T-cell (primary cell): Measurements from ENCODE around the gene MYO10. TPM values are rescaled to one million over a fixed set of nuclear protein-coding genes. Genes with fewer than 3 reads are reported as not detected.
"Not testable (repeated sequence)": the region's sequence is repeated elsewhere in the genome, so short reads cannot be mapped to it uniquely, and the experiment has no call there.

Experiments used
- ATAC-seq, 4 experiments: fragments of 200-7000 bp in 3 of 4; fragments of 150-1000 bp in 1 of 4; cut with Tn5 transposase; replicated peaks in 1 of 4; 1 replicate in 3 of 4; 2 replicates in 1 of 4; pipeline ENCODE4 v1.10.0; 2021; ENCODE audit warnings: moderate library complexity in 3 of 4, mild to moderate bottlenecking in 2 of 4, moderate number of reproducible peaks in 1 of 4
- CTCF ChIA-PET, 2 donors: fragments of 300-600 bp; sonication (Branson Sonifier 250); formaldehyde crosslinking; loops; one replicate each; lab custom pipeline; 2022; ENCODE audit warnings: antibody characterized with exemption in 2 of 2; lab: Charles Lee
- POLR2A ChIA-PET, 2 donors: fragments of 300-600 bp; sonication (Branson Sonifier 250); formaldehyde crosslinking; loops; one replicate each; lab custom pipeline; 2022; ENCODE audit warnings: antibody characterized with exemption in 2 of 2; lab: Charles Lee
- DNase-seq, 35 experiments: peaks; one replicate each; pipeline versions ENCODE4 v3.0.0 to v3.0.0-alpha.2; 2013 to 2023
- H3K27ac ChIP-seq: one replicate; pipeline ENCODE4 v1.5.1; 2013; ENCODE audit warnings: low read length
- H3K27me3 ChIP-seq, 2 experiments: replicated peaks in 1 of 2; 1 replicate in 1 of 2; 2 replicates in 1 of 2; pipeline versions ENCODE4 v1.6.1 to v1.7.0; 2013; ENCODE audit warnings: low read length in 1 of 2, mixed read lengths in 1 of 2; ENCODE audit not compliant: control insufficient read depth in 2 of 2, insufficient read depth in 2 of 2; ENCODE audit errors: extremely low read depth in 1 of 2
- H3K36me3 ChIP-seq, 2 donors: 1 replicate in 1 of 2; 2 replicates in 1 of 2; pipeline versions ENCODE4 v1.6.1 to v1.7.0; 2013; ENCODE audit warnings: low read length in 1 of 2; ENCODE audit not compliant: control insufficient read depth in 2 of 2, insufficient read depth in 1 of 2; ENCODE audit errors: extremely low read depth in 1 of 2
- H3K4me1 ChIP-seq, 2 experiments: 1 replicate in 1 of 2; 2 replicates in 1 of 2; pipeline versions ENCODE4 v1.6.1 to v1.7.0; 2013; ENCODE audit warnings: low read length in 2 of 2, mixed read lengths in 1 of 2; ENCODE audit not compliant: insufficient read depth in 2 of 2, control insufficient read depth in 1 of 2; ENCODE audit errors: extremely low read depth in 1 of 2
- H3K4me3 ChIP-seq, 2 donors: 1 replicate in 1 of 2; 2 replicates in 1 of 2; pipeline versions ENCODE4 v1.5.1 to v1.7.0; 2013; ENCODE audit warnings: mild to moderate bottlenecking in 2 of 2, low read length in 1 of 2, moderate library complexity in 1 of 2; ENCODE audit not compliant: control insufficient read depth in 1 of 2; ENCODE audit errors: extremely low read depth in 1 of 2
- H3K9me3 ChIP-seq: 2 replicates; pipeline ENCODE4 v1.7.0; 2013
- H3K27ac Mint-ChIP-seq, 2 donors: one replicate each; pipeline ENCODE4 v1.8.0; 2020 to 2021; ENCODE audit warnings: mild to moderate bottlenecking in 2 of 2, mixed read lengths in 2 of 2
- H3K27me3 Mint-ChIP-seq, 2 donors: one replicate each; pipeline ENCODE4 v1.8.0; 2021 to 2022; ENCODE audit warnings: mixed read lengths in 2 of 2
- H3K36me3 Mint-ChIP-seq: one replicate; pipeline ENCODE4 v1.8.0; 2021; ENCODE audit warnings: mixed read lengths
- H3K4me1 Mint-ChIP-seq, 3 donors: one replicate each; pipeline ENCODE4 v1.8.0; 2020 to 2022; ENCODE audit warnings: mixed read lengths in 3 of 3, mild to moderate bottlenecking in 1 of 3
- H3K4me3 Mint-ChIP-seq, 3 donors: one replicate each; pipeline ENCODE4 v1.8.0; 2020 to 2022; ENCODE audit warnings: mild to moderate bottlenecking in 3 of 3, mixed read lengths in 3 of 3, moderate library complexity in 3 of 3
- H3K9me3 Mint-ChIP-seq, 3 donors: one replicate each; pipeline ENCODE4 v1.8.0; 2020 to 2022; ENCODE audit warnings: mixed read lengths in 3 of 3
- WGBS: methylation state at CpG from one replicate; pipeline ENCODE4 v1.1.5; 2013; ENCODE audit warnings: missing lambda C conversion rate; ENCODE audit not compliant: insufficient coverage; 5-methylcytosine and 5-hydroxymethylcytosine counted together
- total RNA-seq, 35 experiments: library from RNA in 6 of 35; stranded (reverse) in 6 of 35; fragments of 120-200 nt in 1 of 35; gene quantifications; one replicate each; pipeline versions ENCODE4 v1.2.1 to v1.2.4 and lab custom pipeline; 2013 to 2026

MYO10 gene
- total RNA-seq, 5 donors from 2014 or later (not counting 1 experiment from before 2014, with no cell fraction given), result 0.20 to 0.47 (median 0.23) TPM; not detected in 2

DNA sequence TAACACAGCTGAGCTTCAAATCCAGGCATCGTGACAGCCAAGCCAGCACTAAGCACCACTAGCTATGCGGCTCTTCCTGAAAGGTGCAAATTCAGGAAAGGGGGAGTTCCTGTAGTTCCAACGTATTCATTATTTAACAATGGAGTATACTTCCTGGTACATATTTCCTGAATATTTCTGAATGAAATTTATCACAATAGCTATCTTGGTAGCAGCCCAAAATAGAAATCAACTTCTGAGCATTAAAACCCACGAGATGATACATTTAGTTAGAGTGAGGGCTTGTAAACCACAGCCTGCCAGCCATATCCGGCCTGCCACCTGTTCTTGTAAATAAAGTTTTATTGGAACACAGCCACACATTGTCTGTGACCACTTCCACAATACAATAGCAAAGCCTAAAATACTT, 209.5 kb downstream of the MYO10 start:
- WGBS, result no CpG with 5 or more reads among the region's 5 CpGs
- no peak overlapping the region for H3K27ac Mint-ChIP-seq
- CTCF ChIA-PET, result interaction anchor here in 1 of 2 donors (1.0 kb wide), 1 partner anchor 9 kb away, joined by 8 read pairs; no protein-coding TSS in a partner anchor

GRCh38 chr5:16725575-16725974, 210.5 kb downstream of the MYO10 start:
- 94% methylated on average over 5 of the region's 7 CpGs for WGBS
- ChIA-PET POLR2A (interaction anchor here in 1 of 2 donors (0.7 kb wide), 1 partner anchor 44 kb away, joined by 4 read pairs; no protein-coding TSS in a partner anchor), CTCF (interaction anchor here (0.6 to 1.0 kb wide), 2 partner anchors 10 to 69 kb away, joined by 4 to 8 read pairs; no protein-coding TSS in a partner anchor)

More for the DNA sequence above, 209.5 kb downstream of the MYO10 start:
- peaks cover 4 to 6% of the 10 kb centered on the region in 2 donors for H3K27me3 Mint-ChIP-seq
- ATAC-seq (peak; percentile 53 to 74 (median 64)), DNase-seq (peak in 17 of 35 experiments; percentile 3 to 59 (median 13))
- H3K4me1 ChIP-seq, result peaks cover 0 to 3% of the 10 kb centered on the region in 2 experiments
- POLR2A ChIA-PET, result no interaction called here
- H3K9me3 ChIP-seq, result no peaks in the 10 kb centered on the region
- H3K4me1 Mint-ChIP-seq, result peaks cover 10 to 18% (median 17%) of the 10 kb centered on the region in 3 donors
- no peaks in the 10 kb centered on the region for H3K36me3 Mint-ChIP-seq
- H3K4me3 Mint-ChIP-seq, result no peak overlapping the region
- H3K36me3 ChIP-seq, result no peaks in the 10 kb centered on the region
- peaks cover 0 to under 1% of the 10 kb centered on the region in 2 experiments for H3K27me3 ChIP-seq
- H3K27ac ChIP-seq, result no peak overlapping the region
- H3K9me3 Mint-ChIP-seq, result peaks cover 6 to 11% (median 7%) of the 10 kb centered on the region in 3 donors
- no peak overlapping the region for H3K4me3 ChIP-seq

GRCh38 chr5:16723821-16724220, 212.3 kb downstream of the MYO10 start:
- CTCF ChIA-PET, result no interaction called here
- no peak overlapping the region for H3K4me3 ChIP-seq
- WGBS, result 57% methylated on average over 1 of the region's 6 CpGs

More at GRCh38 chr5:16725575-16725974, 210.5 kb downstream of the MYO10 start:
- Mint-ChIP-seq H3K27me3 (peaks cover 4 to 6% of the 10 kb centered on the region in 2 donors), H3K9me3 (peaks cover 6 to 11% (median 7%) of the 10 kb centered on the region in 3 donors), H3K4me1 (peaks cover 10 to 18% (median 17%) of the 10 kb centered on the region in 3 donors), H3K36me3 (no peaks in the 10 kb centered on the region), H3K4me3 (no peak overlapping the region), H3K27ac (no peak overlapping the region)
- Histone ChIP-seq H3K4me1 (peaks cover 0 to 3% of the 10 kb centered on the region in 2 experiments), H3K27ac (no peak overlapping the region), H3K27me3 (no peaks in the 10 kb centered on the region), H3K9me3 (no peaks in the 10 kb centered on the region), H3K4me3 (no peak overlapping the region), H3K36me3 (no peaks in the 10 kb centered on the region)
- no peak for DNase-seq
- ATAC-seq, result no peak

GRCh38 chr5:16722097-16722495, 214.0 kb downstream of the MYO10 start:
- Mint-ChIP-seq H3K4me1 (peaks cover 10 to 11% (median 10%) of the 10 kb centered on the region in 3 donors), H3K27ac (no peak overlapping the region), H3K4me3 (no peak overlapping the region), H3K36me3 (no peaks in the 10 kb centered on the region), H3K9me3 (peaks cover 6 to 11% (median 7%) of the 10 kb centered on the region in 3 donors), H3K27me3 (peaks cover 0 to 4% of the 10 kb centered on the region in 2 donors)
- no peak overlapping the region for H3K27ac ChIP-seq
- CTCF ChIA-PET, result no interaction called here
- no peak for DNase-seq
- H3K4me3 ChIP-seq, result no peak overlapping the region
- H3K36me3 ChIP-seq, result no peaks in the 10 kb centered on the region
- peaks cover 0 to 3% of the 10 kb centered on the region in 2 experiments for H3K4me1 ChIP-seq
- no peaks in the 10 kb centered on the region for H3K27me3 ChIP-seq
- no peaks in the 10 kb centered on the region for H3K9me3 ChIP-seq
- WGBS, result 93% methylated on average over 4 of the region's 7 CpGs
- POLR2A ChIA-PET, result no interaction called here
- ATAC-seq, result no peak

More at GRCh38 chr5:16723821-16724220, 212.3 kb downstream of the MYO10 start:
- H3K36me3 ChIP-seq, result no peaks in the 10 kb centered on the region
- Mint-ChIP-seq H3K36me3 (no peaks in the 10 kb centered on the region), H3K9me3 (peaks cover 6 to 11% (median 7%) of the 10 kb centered on the region in 3 donors), H3K27me3 (peaks cover 0 to 4% of the 10 kb centered on the region in 2 donors), H3K4me3 (no peak overlapping the region), H3K4me1 (peaks cover 10 to 18% (median 17%) of the 10 kb centered on the region in 3 donors), H3K27ac (no peak overlapping the region)
- DNase-seq (no peak), ATAC-seq (no peak)
- no peaks in the 10 kb centered on the region for H3K27me3 ChIP-seq
- POLR2A ChIA-PET, result no interaction called here
- H3K4me1 ChIP-seq, result peaks cover 0 to 3% of the 10 kb centered on the region in 2 experiments
- H3K9me3 ChIP-seq, result no peaks in the 10 kb centered on the region
- H3K27ac ChIP-seq, result no peak overlapping the region

- Mint-ChIP-seq H3K36me3 (no peaks in the 10 kb centered on the region), H3K9me3 (peaks cover 4 to 7% (median 7%) of the 10 kb centered on the region in 3 donors), H3K27ac (no peak overlapping the region), H3K4me3 (no peak overlapping the region), H3K27me3 (peaks cover 0 to 4% of the 10 kb centered on the region in 2 donors), H3K4me1 (peaks cover 3 to 6% (median 6%) of the 10 kb centered on the region in 3 donors)
- Histone ChIP-seq H3K36me3 (no peaks in the 10 kb centered on the region), H3K4me3 (no peak overlapping the region), H3K9me3 (no peaks in the 10 kb centered on the region), H3K27me3 (no peaks in the 10 kb centered on the region), H3K4me1 (peaks cover 0 to 3% of the 10 kb centered on the region in 2 experiments), H3K27ac (no peak overlapping the region)
- ATAC-seq (no peak), DNase-seq (no peak)
- 79% methylated on average over 6 of the region's 11 CpGs for WGBS
- CTCF ChIA-PET, result no interaction called here
- POLR2A ChIA-PET, result interaction anchor here in 1 of 2 donors (0.5 kb wide), 1 partner anchor 15 kb away, joined by 3 read pairs; no protein-coding TSS in a partner anchor
Observed at GRCh38 chr5:16721151-16722096, 214.7 kb downstream of the MYO10 start.

DNA sequence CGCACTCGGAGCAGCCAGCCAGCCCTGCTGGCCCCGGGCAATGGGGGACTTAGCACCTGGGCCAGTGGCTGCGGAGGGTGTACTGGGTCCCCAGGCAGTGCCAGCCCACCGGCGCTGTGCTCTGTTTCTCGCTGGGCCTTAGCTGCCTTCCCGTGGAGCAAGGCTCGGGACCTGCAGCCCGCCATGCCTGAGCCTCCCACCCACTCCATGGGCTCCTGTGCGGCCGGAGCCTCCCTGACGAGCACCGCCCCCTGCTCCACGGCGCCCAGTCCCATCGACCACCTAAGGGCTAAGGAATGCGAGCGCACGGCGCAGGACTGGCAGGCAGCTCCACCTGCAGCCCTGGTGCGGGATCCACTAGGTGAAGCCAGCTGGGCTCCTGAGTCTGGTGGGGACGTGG, 218.1 kb downstream of the MYO10 start:
- H3K36me3 Mint-ChIP-seq, H3K4me3 ChIP-seq, H3K27me3 ChIP-seq, H3K9me3 ChIP-seq, H3K27me3 Mint-ChIP-seq, ATAC-seq, H3K27ac Mint-ChIP-seq, H3K4me3 Mint-ChIP-seq, H3K27ac ChIP-seq, H3K9me3 Mint-ChIP-seq, H3K36me3 ChIP-seq, H3K4me1 Mint-ChIP-seq, POLR2A ChIA-PET, DNase-seq, CTCF ChIA-PET, H3K4me1 ChIP-seq: not testable (repeated sequence)
- WGBS, result 96% methylated on average over 4 of the region's 23 CpGs
